CD8-positive, alpha-beta memory T cell (primary cell): ENCODE data around the gene BTN1A1. TPM values are rescaled to one million over a fixed set of nuclear protein-coding genes. Genes with fewer than 3 reads are reported as not detected.
"Not testable (repeated sequence)": the region's sequence is repeated elsewhere in the genome, so short reads cannot be mapped to it uniquely, and the experiment has no call there.

Experiments used
- CTCF ChIA-PET: fragments of 350-600 bp; sonication (Branson Sonifier 250); formaldehyde crosslinking; loops from one replicate; lab custom pipeline; 2021; ENCODE audit warnings: antibody characterized with exemption; lab: Charles Lee
- POLR2A ChIA-PET: fragments of 350-600 bp; sonication (Branson Sonifier 250); formaldehyde crosslinking; loops from one replicate; lab custom pipeline; 2021; ENCODE audit warnings: antibody characterized with exemption; lab: Charles Lee
- DNase-seq, 5 donors: peaks; one replicate each; pipeline versions ENCODE4 v3.0.0 to v3.0.0-alpha.2; 2020 to 2022; ENCODE audit warnings: mixed read lengths in 1 of 5
- H3K27ac ChIP-seq: one replicate; pipeline ENCODE4 v1.7.0; 2013; ENCODE audit warnings: low read depth, mild to moderate bottlenecking, low read length, moderate library complexity
- H3K27me3 ChIP-seq: 2 replicates; pipeline ENCODE4 v1.7.0; 2013; ENCODE audit warnings: low read length, mild to moderate bottlenecking; ENCODE audit not compliant: insufficient read depth, poor library complexity, severe bottlenecking
- H3K36me3 ChIP-seq: 2 replicates; pipeline ENCODE4 v1.7.0; 2013; ENCODE audit warnings: mild to moderate bottlenecking, low read length, moderate library complexity; ENCODE audit not compliant: insufficient read depth
- H3K4me1 ChIP-seq: 2 replicates; pipeline ENCODE4 v1.7.0; 2013; ENCODE audit warnings: mild to moderate bottlenecking, low read length, moderate library complexity; ENCODE audit not compliant: insufficient read depth
- H3K4me3 ChIP-seq: 2 replicates; pipeline ENCODE4 v1.7.0; 2013; ENCODE audit warnings: mild to moderate bottlenecking, low read length
- H3K9me3 ChIP-seq: 2 replicates; pipeline ENCODE4 v1.7.0; 2013; ENCODE audit warnings: mild to moderate bottlenecking, low read length
- H3K27ac Mint-ChIP-seq, 8 donors: one replicate each; pipeline ENCODE4 v1.8.0; 2020 to 2021; ENCODE audit warnings: mixed read lengths in 8 of 8, mild to moderate bottlenecking in 6 of 8, inconsistent platforms in 3 of 8, moderate library complexity in 3 of 8
- H3K27me3 Mint-ChIP-seq, 2 donors: one replicate each; pipeline ENCODE4 v1.8.0; 2020 to 2021; ENCODE audit warnings: mixed read lengths in 2 of 2, mild to moderate bottlenecking in 1 of 2, moderate library complexity in 1 of 2
- H3K36me3 Mint-ChIP-seq, 3 donors: one replicate each; pipeline ENCODE4 v1.8.0; 2020 to 2021; ENCODE audit warnings: mixed read lengths in 3 of 3, inconsistent platforms in 1 of 3, mild to moderate bottlenecking in 1 of 3
- H3K4me1 Mint-ChIP-seq, 3 donors: one replicate each; pipeline ENCODE4 v1.8.0; 2020 to 2021; ENCODE audit warnings: mixed read lengths in 3 of 3, inconsistent platforms in 1 of 3, mild to moderate bottlenecking in 1 of 3
- H3K4me3 Mint-ChIP-seq, 7 donors: one replicate each; pipeline ENCODE4 v1.8.0; 2020 to 2021; ENCODE audit warnings: mixed read lengths in 7 of 7, mild to moderate bottlenecking in 6 of 7, moderate library complexity in 4 of 7, inconsistent platforms in 2 of 7
- H3K9me3 Mint-ChIP-seq, 5 donors: one replicate each; pipeline ENCODE4 v1.8.0; 2020 to 2022; ENCODE audit warnings: mixed read lengths in 5 of 5, mild to moderate bottlenecking in 3 of 5, moderate library complexity in 2 of 5, inconsistent platforms in 1 of 5
- polyA plus RNA-seq: library from polyadenylated mRNA; unstranded; fragments of 300-500 nt; fragmentation: Illumina TruSeq; gene quantifications from one replicate; pipeline ENCODE4 v1.2.3, GENCODE V29; 2021
- total RNA-seq, 2 experiments: library from RNA; stranded (reverse); gene quantifications; one replicate each; pipeline ENCODE4 v1.2.3, GENCODE V29; 2021

The BTN1A1 gene
- total and polyA plus RNA-seq, 3 experiments from 2014 or later, result 0.09 TPM; not detected in 2

- Histone ChIP-seq H3K4me3 (peak overlapping the region; percentile 88), H3K27ac (peak overlapping the region; percentile 89), H3K36me3 (peaks cover under 1% of the 10 kb centered on the region), H3K9me3 (no peaks in the 10 kb centered on the region), H3K27me3 (no peaks in the 10 kb centered on the region), H3K4me1 (peaks cover 35% of the 10 kb centered on the region)
- ChIA-PET POLR2A (interaction anchor here (0.6 to 4.1 kb wide), 9 partner anchors 11 to 416 kb away, joined by 3 to 43 read pairs (median 5); a partner anchor contains a TSS), CTCF (interaction anchor here (0.9 to 2.3 kb wide), 4 partner anchors 16 to 198 kb away, joined by 3 to 5 read pairs (median 4); no protein-coding TSS in a partner anchor)
- DNase-seq, result no peak
- H3K27ac Mint-ChIP-seq, result peak overlapping the region; percentile 92 to 99 (median 96)
- H3K9me3 Mint-ChIP-seq, result peaks cover 0 to 4% (median 0%) of the 10 kb centered on the region in 5 donors
- peaks cover 52 to 78% (median 70%) of the 10 kb centered on the region in 3 donors for H3K4me1 Mint-ChIP-seq
- peak overlapping the region; percentile 92 to 98 (median 94) for H3K4me3 Mint-ChIP-seq
- peaks cover 4 to 56% (median 10%) of the 10 kb centered on the region in 3 donors for H3K36me3 Mint-ChIP-seq
- H3K27me3 Mint-ChIP-seq, result peaks cover 0 to 14% of the 10 kb centered on the region in 2 donors
Measured at GRCh38 chr6:26539071-26539615, 39.0 kb downstream of the BTN1A1 start.

DNA sequence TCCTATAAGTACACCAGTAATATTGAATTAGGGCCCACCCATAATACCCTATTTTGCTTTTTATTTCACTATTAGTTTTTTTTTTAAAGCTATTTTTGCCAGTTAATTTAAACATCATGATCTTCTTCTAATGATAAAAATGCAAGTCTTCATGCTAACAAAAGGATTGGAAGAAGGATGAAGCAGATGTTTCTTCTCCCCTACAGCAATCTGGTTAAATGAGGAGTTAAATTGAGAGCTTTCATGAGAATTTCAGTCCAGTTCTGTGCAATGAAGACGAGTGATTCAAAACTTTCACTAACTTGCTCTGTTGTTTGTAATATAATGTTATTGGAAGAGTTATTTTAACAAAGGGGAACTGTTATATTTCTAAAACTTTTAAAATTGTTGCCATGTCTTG, 41.5 kb downstream of the BTN1A1 start:
- ChIA-PET POLR2A (interaction anchor here (0.6 to 1.6 kb wide), 4 partner anchors 12 to 336 kb away, joined by 3 to 8 read pairs (median 3); no protein-coding TSS in a partner anchor), CTCF (interaction anchor here (1.0 kb wide), 1 partner anchor 54 kb away, joined by 3 read pairs; no protein-coding TSS in a partner anchor)
- H3K27ac Mint-ChIP-seq, result peak overlapping the region in 6 of 8 donors; percentile 15 to 80 (median 28)
- Histone ChIP-seq H3K27me3 (no peaks in the 10 kb centered on the region), H3K36me3 (peaks cover 10% of the 10 kb centered on the region), H3K4me3 (no peak overlapping the region), H3K9me3 (no peaks in the 10 kb centered on the region), H3K27ac (no peak overlapping the region), H3K4me1 (peaks cover 24% of the 10 kb centered on the region)
- DNase-seq, result no peak
- H3K36me3 Mint-ChIP-seq, result peaks cover 8 to 78% (median 15%) of the 10 kb centered on the region in 3 donors
- H3K9me3 Mint-ChIP-seq, result peaks cover 0 to 4% (median 0%) of the 10 kb centered on the region in 5 donors
- peak overlapping the region in 5 of 7 donors; percentile 2 to 84 (median 60) for H3K4me3 Mint-ChIP-seq
- peaks cover 50 to 70% (median 68%) of the 10 kb centered on the region in 3 donors for H3K4me1 Mint-ChIP-seq
- H3K27me3 Mint-ChIP-seq, result peaks cover 0 to 14% of the 10 kb centered on the region in 2 donors

DNA sequence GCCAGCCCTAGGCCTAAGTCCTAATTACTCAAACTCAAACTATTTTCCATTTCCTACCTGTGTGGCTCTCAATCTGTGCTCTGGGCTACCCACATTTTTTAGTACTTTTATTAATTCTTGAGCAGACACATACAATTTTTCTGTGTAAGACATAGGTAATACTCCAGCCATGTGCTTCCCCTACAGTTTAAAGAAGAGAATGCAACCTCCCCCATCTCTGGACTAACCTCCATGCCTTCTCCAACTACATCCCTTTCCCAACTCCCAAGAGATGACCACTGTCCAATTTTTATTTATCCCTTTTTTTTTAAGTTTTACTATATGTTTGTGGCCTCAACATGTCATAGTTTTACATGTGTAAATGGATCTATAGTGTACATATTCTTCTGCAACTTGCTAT, 43.9 kb downstream of the BTN1A1 start:
- H3K27ac Mint-ChIP-seq, result peak overlapping the region in 6 of 8 donors; percentile 2 to 76 (median 34)
- CTCF ChIA-PET, result interaction anchor here (1.5 kb wide), 1 partner anchor 201 kb away, joined by 5 read pairs; no protein-coding TSS in a partner anchor

GRCh38 chr6:26544473-26544872, 44.4 kb downstream of the BTN1A1 start:
- Mint-ChIP-seq H3K9me3 (no peaks in the 10 kb centered on the region), H3K36me3 (peaks cover 8 to 60% (median 15%) of the 10 kb centered on the region in 3 donors), H3K4me3 (peak overlapping the region in 1 of 7 donors; percentile 70), H3K27ac (peak overlapping the region in 2 of 8 donors; percentile 19 to 38), H3K27me3 (no peaks in the 10 kb centered on the region), H3K4me1 (peaks cover 32 to 51% (median 46%) of the 10 kb centered on the region in 3 donors)
- Histone ChIP-seq H3K27me3 (no peaks in the 10 kb centered on the region), H3K27ac (no peak overlapping the region), H3K36me3 (peaks cover 10% of the 10 kb centered on the region), H3K4me1 (peaks cover 13% of the 10 kb centered on the region), H3K9me3 (no peaks in the 10 kb centered on the region), H3K4me3 (no peak overlapping the region)
- ChIA-PET CTCF (interaction anchor here (1.5 to 1.9 kb wide), 2 partner anchors 25 to 202 kb away, joined by 5 read pairs; no protein-coding TSS in a partner anchor), POLR2A (no interaction called here)
- DNase-seq, result no peak

More for the DNA sequence above, 43.9 kb downstream of the BTN1A1 start:
- Mint-ChIP-seq H3K9me3 (no peaks in the 10 kb centered on the region), H3K4me3 (peak overlapping the region in 1 of 7 donors; percentile 70), H3K36me3 (peaks cover 8 to 61% (median 15%) of the 10 kb centered on the region in 3 donors), H3K4me1 (peaks cover 35 to 56% (median 51%) of the 10 kb centered on the region in 3 donors), H3K27me3 (no peaks in the 10 kb centered on the region)
- H3K4me1 ChIP-seq, result peaks cover 18% of the 10 kb centered on the region
- peaks cover 10% of the 10 kb centered on the region for H3K36me3 ChIP-seq
- H3K4me3 ChIP-seq, result no peak overlapping the region
- H3K9me3 ChIP-seq, result no peaks in the 10 kb centered on the region
- POLR2A ChIA-PET, result interaction anchor here (0.7 kb wide), 1 partner anchor 8 kb away, joined by 8 read pairs; no protein-coding TSS in a partner anchor
- no peak overlapping the region for H3K27ac ChIP-seq
- no peak for DNase-seq
- no peaks in the 10 kb centered on the region for H3K27me3 ChIP-seq

- no peak for DNase-seq
- H3K4me1 Mint-ChIP-seq, result peaks cover 32 to 49% (median 40%) of the 10 kb centered on the region in 3 donors
- no peaks in the 10 kb centered on the region for H3K27me3 Mint-ChIP-seq
- peaks cover 5% of the 10 kb centered on the region for H3K4me1 ChIP-seq
- no peaks in the 10 kb centered on the region for H3K27me3 ChIP-seq
- POLR2A ChIA-PET, result interaction anchor here (1.1 kb wide), 1 partner anchor 9 kb away, joined by 3 read pairs; no protein-coding TSS in a partner anchor
- H3K27ac ChIP-seq, result no peak overlapping the region
- H3K36me3 Mint-ChIP-seq, result peaks cover 8 to 54% (median 15%) of the 10 kb centered on the region in 3 donors
- CTCF ChIA-PET, result interaction anchor here (1.1 to 1.9 kb wide), 3 partner anchors 23 to 204 kb away, joined by 3 to 5 read pairs (median 5); no protein-coding TSS in a partner anchor
- peaks cover 10% of the 10 kb centered on the region for H3K36me3 ChIP-seq
- no peak overlapping the region for H3K27ac Mint-ChIP-seq
- H3K4me3 Mint-ChIP-seq, result no peak overlapping the region
- no peaks in the 10 kb centered on the region for H3K9me3 ChIP-seq
- no peak overlapping the region for H3K4me3 ChIP-seq
- no peaks in the 10 kb centered on the region for H3K9me3 Mint-ChIP-seq
Measured at GRCh38 chr6:26545627-26546026, 45.5 kb downstream of the BTN1A1 start.

GRCh38 chr6:26547363-26547762, 47.3 kb downstream of the BTN1A1 start:
- POLR2A ChIA-PET, H3K4me3 ChIP-seq, H3K9me3 ChIP-seq, H3K9me3 Mint-ChIP-seq, DNase-seq, H3K27me3 Mint-ChIP-seq, H3K4me1 ChIP-seq, H3K27ac ChIP-seq, H3K27me3 ChIP-seq: not testable (repeated sequence)
- peaks cover 10% of the 10 kb centered on the region for H3K36me3 ChIP-seq
- H3K27ac Mint-ChIP-seq, result peak overlapping the region in 2 of 8 donors; percentile 33 to 36
- peaks cover 24 to 38% (median 26%) of the 10 kb centered on the region in 3 donors for H3K4me1 Mint-ChIP-seq
- H3K36me3 Mint-ChIP-seq, result peaks cover 4 to 45% (median 15%) of the 10 kb centered on the region in 3 donors
- peak overlapping the region in 1 of 7 donors; percentile 70 for H3K4me3 Mint-ChIP-seq
- CTCF ChIA-PET, result interaction anchor here (1.0 to 1.4 kb wide), 3 partner anchors 9 to 50 kb away, joined by 3 read pairs; partner anchors contain the start of gene HMGN4

DNA sequence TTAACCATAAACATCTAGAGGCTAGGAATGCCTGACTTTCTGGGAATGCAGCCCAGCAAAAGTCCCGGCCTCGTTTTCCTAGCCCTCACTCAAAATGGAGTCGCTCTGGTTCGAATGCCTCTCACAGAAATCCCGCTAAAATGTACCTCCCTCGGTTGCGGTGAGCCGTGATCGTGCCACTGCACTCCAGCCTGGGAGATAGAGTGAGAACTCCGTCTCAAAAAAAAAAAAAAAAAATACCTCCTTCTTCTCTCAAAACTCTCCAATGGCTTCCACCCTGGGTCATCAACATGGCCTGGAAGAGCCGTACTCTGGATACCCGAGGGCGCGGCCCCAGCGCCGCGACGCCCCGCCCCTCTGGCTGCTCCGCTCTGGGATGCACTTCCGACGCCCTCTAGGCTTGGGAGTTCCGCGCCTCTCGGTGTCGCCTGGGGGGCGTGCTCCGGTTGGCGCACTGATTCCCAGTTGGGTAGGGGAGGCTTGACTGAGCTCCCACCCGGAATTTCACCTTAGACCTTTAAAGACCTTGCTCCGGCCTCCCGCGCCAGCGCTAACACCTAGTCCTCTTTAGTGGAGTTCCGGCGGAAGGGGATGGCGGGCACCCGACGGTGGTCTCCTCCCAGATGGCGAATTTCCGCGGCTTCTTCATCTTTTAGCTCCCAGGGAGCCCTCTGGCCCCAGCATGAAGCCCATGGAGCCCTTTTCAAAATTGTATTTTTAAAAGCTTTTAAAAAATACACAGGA, 50.3 kb downstream of the BTN1A1 start:
- Histone ChIP-seq H3K4me3 (peak overlapping the region; percentile 65), H3K9me3 (no peaks in the 10 kb centered on the region), H3K36me3 (no peaks in the 10 kb centered on the region), H3K4me1 (peaks cover 11% of the 10 kb centered on the region), H3K27me3 (no peaks in the 10 kb centered on the region), H3K27ac (no peak overlapping the region)
- H3K36me3 Mint-ChIP-seq, result peaks cover 4 to 23% (median 4%) of the 10 kb centered on the region in 3 donors
- DNase-seq, result peak; percentile 28 to 59 (median 41)
- peak overlapping the region in 6 of 7 donors; percentile 92 to 97 (median 94) for H3K4me3 Mint-ChIP-seq
- H3K27me3 Mint-ChIP-seq, result peaks cover 0 to 4% of the 10 kb centered on the region in 2 donors
- ChIA-PET POLR2A (interaction anchor here (1.2 to 2.3 kb wide), 2 partner anchors 12 to 13 kb away, joined by 3 to 7 read pairs; partner anchors contain the start of gene HMGN4), CTCF (interaction anchor here (0.7 to 2.8 kb wide), 6 partner anchors 11 to 209 kb away, joined by 3 to 11 read pairs (median 4); partner anchors contain the start of gene HMGN4)
- peaks cover 10 to 22% (median 20%) of the 10 kb centered on the region in 3 donors for H3K4me1 Mint-ChIP-seq
- peak overlapping the region in 7 of 8 donors; percentile 41 to 86 (median 64) for H3K27ac Mint-ChIP-seq
- no peaks in the 10 kb centered on the region for H3K9me3 Mint-ChIP-seq
